Tibial nerve (tissue), 4 donors: ENCODE data around the gene HAGHL.

Experiments used
- EP300 ChIP-seq, 2 donors: sonication (generic); formaldehyde crosslinking; IDR thresholded peaks; one replicate each; pipeline ENCODE4 v1.6.1; 2017; ENCODE audit warnings: antibody characterized with exemption in 2 of 2, mild to moderate bottlenecking in 1 of 2
- TF ChIP-seq, protein P1 (sequence below), 5 experiments: fragments of 200-600 bp in 3 of 5; fragments of 450-650 bp in 2 of 5; sonication (generic) in 3 of 5; IDR thresholded peaks; one replicate each; pipeline ENCODE4 v1.5.1; 2016 to 2019; ENCODE audit warnings: antibody characterized with exemption in 5 of 5, mild to moderate bottlenecking in 3 of 5, moderate library complexity in 2 of 5

DNA sequence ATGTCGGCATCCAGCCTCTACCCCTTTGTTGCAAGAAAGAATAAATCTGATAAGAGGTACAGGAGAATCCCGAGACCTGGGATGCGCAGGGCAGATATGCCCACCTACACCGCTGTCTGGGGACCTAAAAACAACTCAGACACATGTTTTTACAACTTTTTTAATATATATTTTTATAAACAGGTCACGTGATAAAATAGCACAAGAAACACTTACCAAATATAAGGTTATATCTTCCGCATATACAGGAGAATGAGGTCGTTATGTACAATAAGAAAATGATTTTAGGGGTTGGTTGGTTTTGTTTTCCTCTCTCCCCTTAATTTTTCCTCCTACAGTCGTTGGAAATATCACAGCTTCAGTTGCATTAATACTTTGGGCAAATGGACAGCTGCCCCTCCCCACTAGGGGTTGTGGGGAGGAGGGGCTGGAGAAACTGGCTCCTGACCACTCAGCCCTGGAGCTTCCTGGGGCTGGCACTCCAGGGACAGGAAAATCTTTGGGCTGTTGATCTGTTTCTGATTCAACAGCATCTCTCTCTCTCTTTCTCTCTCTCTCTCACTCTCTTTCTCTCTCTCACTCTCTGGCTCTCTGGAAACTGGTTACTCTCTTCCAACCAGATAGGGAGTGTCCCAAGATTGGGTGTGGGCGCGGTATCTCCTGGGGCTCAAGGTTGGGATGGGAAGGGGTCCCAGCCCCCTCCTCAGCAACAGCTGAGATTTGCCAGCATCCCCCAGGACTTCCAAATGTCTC lies 34.4 kb upstream of the HAGHL start:
- TF ChIP-seq, protein P1, sequence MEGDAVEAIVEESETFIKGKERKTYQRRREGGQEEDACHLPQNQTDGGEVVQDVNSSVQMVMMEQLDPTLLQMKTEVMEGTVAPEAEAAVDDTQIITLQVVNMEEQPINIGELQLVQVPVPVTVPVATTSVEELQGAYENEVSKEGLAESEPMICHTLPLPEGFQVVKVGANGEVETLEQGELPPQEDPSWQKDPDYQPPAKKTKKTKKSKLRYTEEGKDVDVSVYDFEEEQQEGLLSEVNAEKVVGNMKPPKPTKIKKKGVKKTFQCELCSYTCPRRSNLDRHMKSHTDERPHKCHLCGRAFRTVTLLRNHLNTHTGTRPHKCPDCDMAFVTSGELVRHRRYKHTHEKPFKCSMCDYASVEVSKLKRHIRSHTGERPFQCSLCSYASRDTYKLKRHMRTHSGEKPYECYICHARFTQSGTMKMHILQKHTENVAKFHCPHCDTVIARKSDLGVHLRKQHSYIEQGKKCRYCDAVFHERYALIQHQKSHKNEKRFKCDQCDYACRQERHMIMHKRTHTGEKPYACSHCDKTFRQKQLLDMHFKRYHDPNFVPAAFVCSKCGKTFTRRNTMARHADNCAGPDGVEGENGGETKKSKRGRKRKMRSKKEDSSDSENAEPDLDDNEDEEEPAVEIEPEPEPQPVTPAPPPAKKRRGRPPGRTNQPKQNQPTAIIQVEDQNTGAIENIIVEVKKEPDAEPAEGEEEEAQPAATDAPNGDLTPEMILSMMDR (IDR thresholded peaks at IDR 0.05): no peak
- TF ChIP-seq EP300 (IDR thresholded peaks at IDR 0.05): no peak
